ENCODE results near the gene ZP2.

Gene ZP2

GRCh38 chr16:21233521-21234150 lies 22.3 kb upstream of the ZP2 start, which contains the start of gene ANKS4B:
TSS of gene ANKS4B (plus strand) at chr16:21233699. CDS start at chr16:21233738, 39 bp downstream.
- H3K9me3 ChIP-seq (ENCODE audit: control insufficient read depth, low read depth, low read length), result no peaks in the 10 kb centered on the region
- no peak within 1 kb of the TSS for H3K27ac ChIP-seq (ENCODE audit: low read length)
- H3K27me3 ChIP-seq (ENCODE audit: control insufficient read depth, insufficient read depth, low read length), result no peaks in the 10 kb centered on the region
- no peaks in the 10 kb centered on the region for H3K36me3 ChIP-seq (ENCODE audit: control insufficient read depth, low read depth, low read length)
- H3K9ac ChIP-seq (ENCODE audit: low read length), result no peak within 1 kb of the TSS
- no peaks in the 10 kb centered on the region for H3K4me1 ChIP-seq (ENCODE audit: control insufficient read depth, low read depth, low read length)
- no peak within 1 kb of the TSS for H3K4me3 ChIP-seq (ENCODE audit: low read length)

GRCh38 chr16:21233045-21233520 lies 21.7 kb upstream of the ZP2 start:
- H3K36me3 ChIP-seq (ENCODE audit: control insufficient read depth, low read depth, low read length), result no peaks in the 10 kb centered on the region
- no peaks in the 10 kb centered on the region for H3K27me3 ChIP-seq (ENCODE audit: control insufficient read depth, insufficient read depth, low read length)
- no peak overlapping the region for H3K27ac ChIP-seq (ENCODE audit: low read length)
- no peaks in the 10 kb centered on the region for H3K4me1 ChIP-seq (ENCODE audit: control insufficient read depth, low read depth, low read length)
- H3K9me3 ChIP-seq (ENCODE audit: control insufficient read depth, low read depth, low read length), result no peaks in the 10 kb centered on the region
- no peak overlapping the region for H3K4me3 ChIP-seq (ENCODE audit: low read length)
- no peak overlapping the region for H3K9ac ChIP-seq (ENCODE audit: low read length)

DNA sequence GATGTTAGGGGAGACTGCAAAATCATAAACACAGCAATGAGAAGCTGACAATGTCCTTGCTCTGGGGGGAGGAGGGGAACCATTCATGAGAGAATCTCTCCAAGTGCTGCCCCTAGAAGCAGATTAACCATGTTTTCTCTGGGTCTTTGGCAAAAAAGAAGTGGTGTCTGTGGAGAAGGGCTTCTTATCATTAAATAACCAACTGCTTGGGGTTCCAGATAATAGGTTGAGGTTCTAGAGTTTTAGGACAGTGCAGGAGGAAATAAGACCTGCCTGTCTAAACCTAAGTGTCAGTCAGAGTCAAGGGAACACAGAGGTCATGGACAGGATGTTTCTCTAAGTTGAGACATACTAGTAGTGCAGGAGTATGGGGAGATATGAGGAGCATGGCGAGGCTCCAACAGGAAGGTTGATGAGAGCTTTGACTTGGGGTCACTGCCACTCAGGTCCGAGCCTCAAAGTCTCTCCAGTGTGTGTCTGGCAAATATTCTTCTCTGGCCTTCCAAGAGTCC lies 17.0 kb upstream of the ZP2 start:
- no peaks in the 10 kb centered on the region for H3K36me3 ChIP-seq (ENCODE audit: control insufficient read depth, low read depth, low read length)
- H3K4me1 ChIP-seq (ENCODE audit: control insufficient read depth, low read depth, low read length), result peaks cover 5% of the 10 kb centered on the region
- no peaks in the 10 kb centered on the region for H3K9me3 ChIP-seq (ENCODE audit: control insufficient read depth, low read depth, low read length)
- no peaks in the 10 kb centered on the region for H3K27me3 ChIP-seq (ENCODE audit: control insufficient read depth, insufficient read depth, low read length)
- no peak overlapping the region for H3K27ac ChIP-seq (ENCODE audit: low read length)
- H3K9ac ChIP-seq (ENCODE audit: low read length), result no peak overlapping the region
- no peak overlapping the region for H3K4me3 ChIP-seq (ENCODE audit: low read length)

GRCh38 chr16:21227866-21228265 lies 16.5 kb upstream of the ZP2 start:
- Histone ChIP-seq H3K4me1 (ENCODE audit: control insufficient read depth, low read depth, low read length) (peaks cover 8% of the 10 kb centered on the region), H3K27me3 (ENCODE audit: control insufficient read depth, insufficient read depth, low read length) (no peaks in the 10 kb centered on the region), H3K4me3 (ENCODE audit: low read length) (no peak overlapping the region), H3K9ac (ENCODE audit: low read length) (no peak overlapping the region), H3K36me3 (ENCODE audit: control insufficient read depth, low read depth, low read length) (no peaks in the 10 kb centered on the region), H3K9me3 (ENCODE audit: control insufficient read depth, low read depth, low read length) (no peaks in the 10 kb centered on the region), H3K27ac (ENCODE audit: low read length) (no peak overlapping the region)

- Histone ChIP-seq H3K27ac (ENCODE audit: low read length) (no peak overlapping the region), H3K9ac (ENCODE audit: low read length) (no peak overlapping the region), H3K27me3 (ENCODE audit: control insufficient read depth, insufficient read depth, low read length) (no peaks in the 10 kb centered on the region), H3K4me1 (ENCODE audit: control insufficient read depth, low read depth, low read length) (peaks cover 16% of the 10 kb centered on the region), H3K9me3 (ENCODE audit: control insufficient read depth, low read depth, low read length) (no peaks in the 10 kb centered on the region), H3K36me3 (ENCODE audit: control insufficient read depth, low read depth, low read length) (no peaks in the 10 kb centered on the region), H3K4me3 (ENCODE audit: low read length) (no peak overlapping the region)
These were observed 15.4 kb upstream of the ZP2 start for GRCh38 chr16:21226749-21227148.

- peaks cover 24% of the 10 kb centered on the region for H3K4me1 ChIP-seq (ENCODE audit: control insufficient read depth, low read depth, low read length)
- no peaks in the 10 kb centered on the region for H3K27me3 ChIP-seq (ENCODE audit: control insufficient read depth, insufficient read depth, low read length)
- no peak overlapping the region for H3K9ac ChIP-seq (ENCODE audit: low read length)
- H3K9me3 ChIP-seq (ENCODE audit: control insufficient read depth, low read depth, low read length), result no peaks in the 10 kb centered on the region
- no peaks in the 10 kb centered on the region for H3K36me3 ChIP-seq (ENCODE audit: control insufficient read depth, low read depth, low read length)
- no peak overlapping the region for H3K4me3 ChIP-seq (ENCODE audit: low read length)
- no peak overlapping the region for H3K27ac ChIP-seq (ENCODE audit: low read length)
These were observed 13.4 kb upstream of the ZP2 start for GRCh38 chr16:21224800-21225199.

DNA sequence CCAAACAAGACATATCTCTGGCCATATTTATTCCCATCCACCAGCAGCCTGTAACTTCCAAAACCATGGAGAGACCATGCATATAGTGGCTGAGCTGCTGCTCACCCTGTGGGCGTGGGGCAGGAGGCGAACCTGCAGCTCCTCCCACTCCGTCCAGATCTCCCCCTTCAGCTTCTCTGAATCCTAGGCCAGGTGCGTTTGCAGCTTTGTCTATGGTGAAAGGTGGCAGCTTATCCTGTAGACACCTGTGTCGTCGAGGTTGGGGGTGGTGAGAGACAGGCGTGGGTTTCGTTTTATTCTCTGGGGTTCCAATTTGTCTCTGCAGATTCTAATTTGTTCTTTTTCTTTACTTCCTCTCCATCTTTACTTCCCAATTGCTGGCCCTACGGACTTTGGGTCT lies 12.4 kb upstream of the ZP2 start:
- peaks cover 24% of the 10 kb centered on the region for H3K4me1 ChIP-seq (ENCODE audit: control insufficient read depth, low read depth, low read length)
- no peak overlapping the region for H3K4me3 ChIP-seq (ENCODE audit: low read length)
- H3K9ac ChIP-seq (ENCODE audit: low read length), result no peak overlapping the region
- no peaks in the 10 kb centered on the region for H3K9me3 ChIP-seq (ENCODE audit: control insufficient read depth, low read depth, low read length)
- H3K36me3 ChIP-seq (ENCODE audit: control insufficient read depth, low read depth, low read length), result no peaks in the 10 kb centered on the region
- H3K27ac ChIP-seq (ENCODE audit: low read length), result no peak overlapping the region
- H3K27me3 ChIP-seq (ENCODE audit: control insufficient read depth, insufficient read depth, low read length), result no peaks in the 10 kb centered on the region

GRCh38 chr16:21222495-21223337 lies 11.3 kb upstream of the ZP2 start:
- Histone ChIP-seq H3K36me3 (ENCODE audit: control insufficient read depth, low read depth, low read length) (no peaks in the 10 kb centered on the region), H3K4me3 (ENCODE audit: low read length) (peak overlapping the region; percentile 30), H3K27ac (ENCODE audit: low read length) (no peak overlapping the region), H3K9ac (ENCODE audit: low read length) (no peak overlapping the region), H3K27me3 (ENCODE audit: control insufficient read depth, insufficient read depth, low read length) (no peaks in the 10 kb centered on the region), H3K9me3 (ENCODE audit: control insufficient read depth, low read depth, low read length) (no peaks in the 10 kb centered on the region), H3K4me1 (ENCODE audit: control insufficient read depth, low read depth, low read length) (peaks cover 24% of the 10 kb centered on the region)

DNA sequence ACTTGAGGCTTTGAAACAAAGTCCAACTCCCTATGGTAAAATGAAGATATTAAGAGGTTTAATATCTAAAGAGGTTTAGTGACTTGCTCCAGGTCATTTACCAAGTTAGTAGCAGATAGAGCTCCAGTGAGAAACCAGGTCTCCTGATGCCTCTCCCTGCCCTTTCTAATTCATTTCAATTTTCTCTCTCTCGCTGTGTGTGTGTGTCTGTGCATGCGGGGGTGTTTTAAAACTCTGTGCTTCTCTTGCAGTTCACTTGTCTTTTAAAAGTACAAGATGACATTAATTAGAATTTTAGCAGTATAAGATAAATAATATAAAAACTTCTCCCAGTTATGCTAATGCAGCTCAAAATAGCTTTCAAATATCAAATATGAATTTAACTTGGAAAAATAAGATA lies 8.2 kb upstream of the ZP2 start:
- Histone ChIP-seq H3K4me1 (ENCODE audit: control insufficient read depth, low read depth, low read length) (peaks cover 24% of the 10 kb centered on the region), H3K4me3 (ENCODE audit: low read length) (no peak overlapping the region), H3K27me3 (ENCODE audit: control insufficient read depth, insufficient read depth, low read length) (no peaks in the 10 kb centered on the region), H3K9ac (ENCODE audit: low read length) (no peak overlapping the region), H3K27ac (ENCODE audit: low read length) (no peak overlapping the region), H3K36me3 (ENCODE audit: control insufficient read depth, low read depth, low read length) (no peaks in the 10 kb centered on the region), H3K9me3 (ENCODE audit: control insufficient read depth, low read depth, low read length) (no peaks in the 10 kb centered on the region)

- H3K9ac ChIP-seq (ENCODE audit: low read length), result no peak overlapping the region
- no peaks in the 10 kb centered on the region for H3K36me3 ChIP-seq (ENCODE audit: control insufficient read depth, low read depth, low read length)
- H3K27me3 ChIP-seq (ENCODE audit: control insufficient read depth, insufficient read depth, low read length), result no peaks in the 10 kb centered on the region
- peaks cover 19% of the 10 kb centered on the region for H3K4me1 ChIP-seq (ENCODE audit: control insufficient read depth, low read depth, low read length)
- no peak overlapping the region for H3K27ac ChIP-seq (ENCODE audit: low read length)
- no peaks in the 10 kb centered on the region for H3K9me3 ChIP-seq (ENCODE audit: control insufficient read depth, low read depth, low read length)
- no peak overlapping the region for H3K4me3 ChIP-seq (ENCODE audit: low read length)
These were observed 6.8 kb upstream of the ZP2 start for GRCh38 chr16:21218153-21218552.

DNA sequence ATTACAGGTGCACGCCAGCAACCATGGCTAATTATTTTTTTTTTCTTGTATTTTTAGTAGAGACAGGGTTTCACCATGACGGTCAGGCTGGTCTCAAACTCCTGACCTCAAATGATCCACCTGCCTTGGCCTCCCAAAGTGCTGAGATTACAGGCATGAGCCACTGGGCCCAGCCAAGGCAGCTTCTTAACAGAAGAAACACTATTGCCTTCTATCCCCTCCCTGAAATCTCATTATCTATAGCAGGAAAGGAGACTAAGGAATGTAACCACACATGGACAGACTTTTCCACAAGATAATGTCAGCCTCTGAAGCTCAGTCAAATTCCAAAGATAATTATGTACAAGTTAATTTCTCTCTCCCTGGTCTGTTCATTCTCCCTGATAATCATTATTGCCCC lies 5.7 kb upstream of the ZP2 start:
- H3K9ac ChIP-seq (ENCODE audit: low read length), result no peak overlapping the region
- H3K27ac ChIP-seq (ENCODE audit: low read length), result no peak overlapping the region
- no peaks in the 10 kb centered on the region for H3K27me3 ChIP-seq (ENCODE audit: control insufficient read depth, insufficient read depth, low read length)
- peaks cover 12% of the 10 kb centered on the region for H3K4me1 ChIP-seq (ENCODE audit: control insufficient read depth, low read depth, low read length)
- H3K36me3 ChIP-seq (ENCODE audit: control insufficient read depth, low read depth, low read length), result no peaks in the 10 kb centered on the region
- no peak overlapping the region for H3K4me3 ChIP-seq (ENCODE audit: low read length)
- H3K9me3 ChIP-seq (ENCODE audit: control insufficient read depth, low read depth, low read length), result no peaks in the 10 kb centered on the region
